Right ventricle myocardium superior (tissue), 1 donor: ENCODE results near the gene CACNA1S. TPM values are rescaled to one million over a fixed set of nuclear protein-coding genes. Genes with fewer than 3 reads are reported as not detected.

Experiments
- ATAC-seq: fragments of 200-7000 bp; cut with Tn5 transposase; one replicate; pipeline ENCODE4 v1.9.1; 2020; ENCODE audit warnings: mild to moderate bottlenecking; ENCODE audit not compliant: poor library complexity
- DNase-seq: peaks from one replicate; pipeline ENCODE4 v3.0.0-alpha.2; 2020
- intact Hi-C: fragments of 100-400 bp; cut with DNase I; formaldehyde crosslinking; loops from one replicate; pipeline ENCODE4 v1.11.2; 2022
- total RNA-seq: library from RNA; stranded (reverse); fragmentation: NEBNext Ultra II Directional; extraction: Animal tissue kit (Norgen Biotek cat#: 25700); gene quantifications from one replicate; pipeline ENCODE4 v1.2.1, GENCODE V29; 2021
- donor health status: DM: no; HTN: yes; CAD: no; lungs with severe emphysema.

Gene CACNA1S
- total RNA-seq, 1 donor from 2014 or later, result not detected

DNA sequence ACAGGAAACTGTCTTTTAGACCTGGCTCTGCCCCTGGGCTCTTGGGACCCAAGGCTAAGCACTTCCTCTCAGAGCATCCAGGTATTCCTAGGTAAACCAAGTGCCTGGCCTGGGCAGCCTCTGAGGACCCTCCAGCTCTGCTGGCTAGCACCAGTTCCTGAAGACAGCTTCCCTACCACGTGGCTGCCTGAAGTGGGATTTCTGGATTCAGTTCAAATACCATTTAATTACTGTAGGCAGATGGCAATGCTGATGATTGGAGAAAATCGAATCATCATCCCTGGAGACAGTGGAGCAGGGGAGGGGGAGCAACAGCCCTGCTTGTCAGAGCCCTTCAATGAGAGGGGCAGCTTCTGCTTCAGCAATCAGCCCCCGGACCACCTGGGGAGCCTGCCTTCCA lies 100.6 kb downstream of the CACNA1S start:
- no peak for DNase-seq
- intact Hi-C loops, result no loop called here

DNA sequence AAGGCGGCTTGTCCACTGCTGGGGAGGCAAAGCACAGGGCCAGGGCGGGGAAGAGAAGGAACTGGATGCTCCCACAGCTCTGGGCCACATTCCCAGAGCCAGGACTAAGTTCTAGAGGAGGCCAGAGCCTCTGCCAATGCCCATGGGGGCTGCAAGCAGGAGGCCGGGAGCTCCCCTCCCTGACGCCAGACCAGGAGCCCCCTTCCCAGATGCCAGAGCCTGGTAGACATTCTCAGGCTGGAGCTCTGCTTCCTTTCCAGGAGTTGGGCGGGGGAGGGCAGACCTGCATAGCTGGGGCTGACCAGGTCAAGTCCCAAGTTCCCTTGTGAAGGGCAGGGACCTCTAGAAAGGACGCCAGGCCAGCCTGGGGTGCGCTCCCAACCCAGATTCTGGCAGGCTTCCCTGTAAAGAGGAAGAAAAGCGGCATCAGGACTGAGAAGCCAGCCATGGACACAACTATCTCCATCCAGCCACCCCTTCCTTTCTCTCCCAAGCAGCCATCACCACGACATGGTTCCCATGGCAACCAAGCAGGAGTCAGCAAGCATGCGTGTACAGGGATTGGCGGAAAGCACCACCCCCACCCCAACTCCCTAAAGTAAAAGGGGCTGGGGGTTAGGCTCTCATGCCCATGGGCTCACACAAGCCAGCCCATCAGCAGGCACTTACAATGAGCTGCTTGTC lies 102.1 kb downstream of the CACNA1S start:
- DNase-seq (no peak), ATAC-seq (no peak)
- intact Hi-C loops, result no loop called here

More for the DNA sequence above, 100.6 kb downstream of the CACNA1S start:
- ATAC-seq, result no peak

DNA sequence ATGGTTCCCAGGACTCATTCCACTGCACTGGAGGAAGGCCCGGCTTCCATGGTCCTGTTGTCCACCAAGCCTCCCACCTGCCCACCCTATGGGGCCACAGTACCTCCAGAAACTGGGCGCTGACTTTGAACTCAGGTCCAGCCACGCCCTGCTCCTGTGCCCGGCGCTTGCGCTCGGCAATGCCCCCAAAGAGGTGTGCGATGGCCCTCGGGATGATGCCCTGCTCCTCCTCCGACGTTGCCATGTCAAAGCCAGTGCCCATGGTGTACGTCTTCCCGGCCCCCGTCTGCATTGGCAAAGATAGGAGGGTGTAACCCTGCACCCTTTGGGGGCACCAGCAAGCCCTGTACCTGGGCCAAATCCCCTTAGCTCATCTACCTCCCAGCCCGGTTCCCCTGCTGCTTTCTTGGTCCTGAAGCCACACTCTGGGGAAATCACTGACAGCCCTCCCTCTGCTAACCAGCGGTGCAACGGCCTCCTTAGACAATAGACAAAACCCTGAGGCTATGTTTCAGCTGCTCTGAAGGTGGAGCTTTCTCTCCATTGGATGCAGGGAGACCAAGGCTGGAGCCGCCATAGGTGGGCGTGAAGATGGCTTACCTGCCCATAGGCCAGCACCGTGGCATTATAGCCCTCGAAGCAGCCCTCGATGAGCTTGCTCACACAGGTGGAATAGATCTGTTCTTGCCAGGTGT lies 103.4 kb downstream of the CACNA1S start:
- intact Hi-C loops, result no loop called here
- ATAC-seq, result no peak
- no peak for DNase-seq

DNA sequence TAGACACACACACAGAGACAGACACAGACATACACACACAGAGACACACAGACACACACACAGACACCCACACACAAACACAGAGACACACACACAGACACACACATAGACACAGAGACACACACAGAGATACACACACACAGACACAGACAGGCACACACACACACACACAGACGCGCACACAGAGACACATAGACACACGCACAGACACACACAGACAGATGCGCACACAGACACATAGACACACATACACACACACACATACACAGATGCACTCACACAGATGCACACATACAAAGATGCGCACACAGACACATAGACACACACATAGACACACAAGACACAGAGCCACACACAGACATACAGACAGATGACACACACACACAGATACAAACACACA lies 104.7 kb downstream of the CACNA1S start:
- ATAC-seq (no peak), DNase-seq (no peak)
- intact Hi-C loops, result no loop called here

DNA sequence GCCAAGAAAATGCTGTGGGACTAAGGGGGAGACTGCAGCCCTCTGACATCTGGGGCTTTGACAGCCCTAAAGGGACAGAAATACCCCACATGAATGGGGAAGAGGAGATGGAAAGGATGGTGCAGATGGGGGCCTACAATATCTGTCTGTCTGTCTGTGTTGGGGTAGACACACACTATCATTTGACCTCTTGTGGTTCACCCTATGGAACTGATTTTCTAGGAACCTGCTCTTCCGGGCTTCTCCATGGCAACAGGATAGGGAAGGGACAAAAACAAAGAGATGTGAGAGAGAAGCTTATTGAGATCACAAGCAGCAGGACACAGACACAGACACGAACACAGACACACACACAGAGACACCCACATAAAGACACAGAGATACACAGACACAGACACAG lies 105.8 kb downstream of the CACNA1S start:
- no peak for ATAC-seq
- DNase-seq, result no peak
- intact Hi-C loops, result no loop called here

DNA sequence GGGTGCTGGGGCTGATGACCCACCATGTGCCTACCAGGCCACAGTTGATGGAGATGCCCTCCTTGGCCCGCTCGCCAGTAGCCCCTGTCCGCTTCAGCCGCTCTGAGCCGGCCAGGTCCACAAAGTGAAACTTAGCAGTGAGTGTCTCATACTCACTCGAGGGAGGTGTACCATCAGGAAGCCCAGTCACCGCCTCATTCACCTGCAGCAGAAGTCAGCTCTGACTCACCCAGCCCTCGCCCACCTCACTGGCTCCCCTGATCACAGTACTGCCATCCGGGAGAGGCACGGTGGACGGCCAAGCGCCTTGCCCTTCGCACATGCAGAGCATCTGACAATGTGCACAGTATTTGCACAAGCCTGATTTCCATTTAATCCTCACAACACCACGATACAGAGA lies 107.5 kb downstream of the CACNA1S start:
- DNase-seq (no peak), ATAC-seq (no peak)
- intact Hi-C loops, result no loop called here

DNA sequence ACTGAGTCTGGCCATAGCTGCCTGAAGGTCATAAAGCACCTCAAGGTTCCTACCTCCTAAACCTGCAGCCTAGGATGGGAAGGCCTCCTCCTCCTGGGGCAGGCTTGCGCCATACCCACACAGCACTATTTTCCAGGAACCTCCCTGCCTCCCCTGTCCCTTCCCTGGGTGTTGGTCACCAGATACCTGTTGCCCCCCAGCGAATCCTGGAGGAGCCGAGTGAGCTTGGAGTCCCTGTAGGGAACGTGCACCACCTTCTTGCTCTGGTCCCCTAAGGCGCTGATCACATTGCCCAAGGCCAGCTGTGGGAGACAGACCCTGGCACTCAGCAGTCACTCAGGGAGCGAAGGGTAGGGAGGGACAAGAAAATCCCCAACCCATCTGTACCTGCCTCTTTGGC lies 108.1 kb downstream of the CACNA1S start:
- intact Hi-C loops, result no loop called here

DNA sequence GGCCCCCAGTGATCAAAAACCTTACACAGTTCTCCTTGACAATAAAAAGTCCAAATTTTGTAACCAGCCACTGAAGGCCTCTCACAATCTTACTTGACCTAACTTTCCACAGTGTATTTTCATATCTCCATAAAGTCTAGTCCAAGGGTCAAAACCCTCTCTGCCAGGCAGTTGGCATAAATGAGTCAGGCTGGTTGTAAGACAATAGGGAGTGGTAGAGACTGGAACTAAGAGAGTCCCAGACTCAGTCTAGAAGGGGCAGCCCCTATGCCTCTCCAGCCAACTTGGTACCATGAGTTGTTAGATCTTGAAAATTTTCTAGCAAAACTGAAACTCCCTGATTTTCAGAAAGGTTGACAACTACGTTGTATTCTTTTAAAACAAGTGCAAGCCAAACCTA lies 109.7 kb downstream of the CACNA1S start:
- intact Hi-C loops, result no loop called here
- DNase-seq (no peak), ATAC-seq (no peak)

More for the DNA sequence above, 108.1 kb downstream of the CACNA1S start:
- DNase-seq (no peak), ATAC-seq (no peak)

DNA sequence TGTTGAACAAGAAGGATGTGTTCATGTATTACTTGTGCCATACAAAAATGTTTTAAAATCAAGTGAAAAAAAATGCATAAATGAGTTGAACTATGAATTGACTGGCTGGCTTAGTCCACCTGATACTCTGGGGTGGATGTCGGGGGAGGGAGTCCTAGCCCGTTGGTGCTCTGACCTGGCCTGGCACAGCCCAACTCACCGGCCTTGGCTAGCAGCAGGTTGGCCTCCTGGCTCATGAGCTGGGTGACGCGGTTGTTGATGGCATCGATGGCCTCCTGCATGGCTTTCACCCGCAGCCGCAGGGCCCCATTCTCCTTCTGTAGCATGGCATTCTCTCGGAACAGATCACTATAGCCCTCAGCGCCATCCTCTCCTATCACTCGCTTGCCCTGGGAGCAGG lies 110.3 kb downstream of the CACNA1S start:
- DNase-seq (no peak), ATAC-seq (no peak)
- intact Hi-C loops, result no loop called here

DNA sequence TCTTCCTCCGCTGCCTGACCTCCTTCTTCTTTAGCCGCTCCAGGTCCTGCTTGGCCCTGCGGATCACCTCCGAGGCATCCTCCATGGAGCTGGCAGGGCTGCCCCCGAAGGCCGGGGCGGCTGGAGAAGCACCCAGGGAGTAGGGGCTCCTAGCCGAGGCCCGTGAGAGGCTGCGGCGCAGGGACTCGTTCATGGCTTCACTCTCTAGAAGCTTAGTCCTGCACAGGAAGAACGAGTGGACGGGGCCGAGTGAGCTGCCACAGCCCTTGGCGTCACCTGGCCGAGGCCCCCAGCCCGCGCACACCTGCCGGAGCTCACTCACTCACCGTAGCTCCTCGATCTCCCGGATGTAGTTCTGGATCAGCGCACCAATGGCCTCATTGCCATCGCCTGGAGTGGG lies 111.8 kb downstream of the CACNA1S start:
- intact Hi-C loops, result no loop called here
- DNase-seq (no peak), ATAC-seq (no peak)

DNA sequence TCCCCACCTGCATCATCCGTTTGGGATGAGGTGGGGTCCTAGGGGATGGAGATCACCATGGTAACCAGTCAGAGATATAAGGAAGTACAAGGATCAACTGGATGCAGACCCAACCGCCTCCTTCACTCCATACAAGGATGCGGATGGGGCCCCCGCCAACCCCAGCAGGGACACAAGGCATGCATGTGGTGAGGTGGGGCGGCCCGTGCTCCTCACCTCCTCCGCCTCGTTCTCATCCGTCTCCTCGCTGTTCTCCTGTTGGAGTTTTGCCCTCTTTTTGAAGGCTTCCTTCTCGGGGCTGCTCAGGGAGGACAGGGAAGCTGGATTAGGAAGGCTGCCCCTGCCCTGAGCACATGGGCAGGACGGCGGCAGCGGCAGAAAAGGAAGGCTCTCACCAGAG lies 112.6 kb downstream of the CACNA1S start:
- DNase-seq (no peak), ATAC-seq (no peak)
- intact Hi-C loops, result no loop called here

DNA sequence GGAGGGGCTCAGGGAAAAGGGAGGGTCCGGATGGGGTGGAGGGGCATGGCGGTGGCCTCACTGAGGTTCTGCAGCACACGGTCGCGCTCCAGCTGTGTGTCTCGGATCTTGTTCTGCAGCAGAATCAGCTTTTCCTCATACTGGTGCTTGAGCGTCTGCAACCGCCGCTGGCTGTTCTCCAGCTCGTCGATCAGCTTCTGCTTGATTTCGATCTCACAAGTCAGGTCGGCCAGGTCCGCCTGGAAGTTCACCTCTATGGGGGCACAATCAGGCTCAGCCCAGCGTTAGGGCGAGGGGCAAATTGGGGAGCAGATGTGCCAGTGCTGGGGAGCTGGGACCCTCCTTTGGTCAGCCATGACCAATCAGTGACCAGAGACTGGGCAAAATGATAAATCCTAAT lies 113.9 kb downstream of the CACNA1S start:
- ATAC-seq, result no peak
- no peak for DNase-seq
- intact Hi-C loops, result no loop called here

DNA sequence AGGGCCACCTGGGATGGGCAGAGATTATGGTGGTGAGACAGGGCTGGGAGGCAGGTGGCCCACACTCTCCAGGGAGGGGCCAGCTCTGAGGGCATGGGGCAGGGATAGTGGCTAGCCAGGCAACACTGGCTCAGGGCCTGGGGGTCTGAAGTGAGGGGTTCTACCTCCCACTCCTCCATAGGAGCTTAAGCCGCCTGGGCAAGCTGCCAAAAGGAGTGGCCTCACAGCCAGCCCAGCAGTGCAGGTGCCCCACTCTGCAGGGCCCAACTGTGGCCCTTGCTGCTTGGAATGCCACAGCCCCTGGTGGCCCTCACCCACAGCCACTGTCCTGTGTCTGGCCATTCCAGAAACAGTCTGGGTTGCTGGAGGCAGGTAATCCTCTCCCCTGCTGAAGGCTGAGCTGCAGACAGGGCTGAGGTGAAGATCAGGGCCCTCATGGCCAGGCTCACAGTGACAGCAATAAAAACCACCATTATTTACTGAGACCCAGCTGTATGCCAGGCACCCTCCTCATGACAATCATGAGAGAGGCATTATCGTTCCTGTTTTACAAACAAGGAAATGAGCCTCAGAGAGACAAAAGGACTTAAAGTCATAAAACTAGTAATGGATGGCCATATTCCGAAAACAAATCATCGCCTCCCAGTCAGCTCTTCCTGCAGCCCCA lies 119.7 kb downstream of the CACNA1S start:
- intact Hi-C loops, result no loop called here
- ATAC-seq (no peak), DNase-seq (no peak)

DNA sequence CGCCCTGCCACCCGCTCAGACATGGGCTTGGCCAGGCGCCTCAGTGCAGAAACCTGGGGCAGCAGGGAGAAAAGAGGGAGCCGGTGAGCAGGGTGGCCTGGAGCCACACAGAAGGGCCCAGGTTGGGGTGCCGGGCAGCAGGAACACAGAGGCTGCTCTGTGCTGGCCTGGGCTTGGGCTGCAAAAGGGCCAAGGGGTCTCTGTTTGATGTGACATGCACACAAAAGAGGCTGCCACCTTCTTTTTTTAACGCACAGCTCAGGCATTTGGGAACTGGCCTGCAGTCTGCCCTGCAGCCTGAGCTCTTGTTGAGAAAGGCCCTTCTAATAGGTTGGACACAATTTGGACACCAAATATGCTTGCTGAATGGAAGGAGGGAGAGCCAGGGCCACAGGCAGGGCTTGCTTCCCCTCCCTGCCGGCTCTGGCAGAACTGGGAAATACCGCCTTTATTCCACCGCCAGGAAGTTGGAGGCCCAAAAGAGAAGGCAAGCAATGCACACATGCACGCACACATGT lies 121.1 kb downstream of the CACNA1S start:
- ATAC-seq (no peak), DNase-seq (no peak)
- intact Hi-C loops, result no loop called here

DNA sequence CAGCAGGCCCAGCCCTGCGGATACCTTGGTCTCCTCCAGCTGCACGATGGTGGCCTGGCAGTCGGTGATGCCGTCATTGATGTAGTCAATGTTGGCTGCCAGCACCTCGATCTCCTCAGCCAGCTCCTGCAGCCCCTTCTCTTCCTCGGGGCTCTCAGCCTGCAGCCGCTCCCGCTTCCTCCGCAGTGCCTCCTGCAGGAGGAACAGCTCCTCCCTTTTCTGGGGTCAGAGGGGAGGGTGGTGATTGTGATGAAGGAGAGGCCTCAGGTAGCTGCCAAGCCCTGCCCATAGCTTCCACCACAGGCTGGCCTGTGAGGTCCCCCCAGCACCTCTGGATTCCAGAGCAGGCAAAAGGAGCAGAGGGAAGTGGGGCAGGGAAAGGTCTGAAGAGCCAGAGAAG lies 122.1 kb downstream of the CACNA1S start:
- ATAC-seq (no peak), DNase-seq (no peak)
- intact Hi-C loops, result no loop called here

Other genes starting within 250 kb of the CACNA1S start
- not detected for gene GPR25, start 239.4 kb downstream of the CACNA1S start, total RNA-seq
- not detected for gene INAVA, start 217.5 kb downstream of the CACNA1S start, total RNA-seq
- gene KIF21B, start 88.7 kb downstream of the CACNA1S start, total RNA-seq, result 0.24 TPM
- gene ASCL5, start 14.8 kb upstream of the CACNA1S start, total RNA-seq, result not detected
- 20.7 TPM for gene TMEM9, start 42.0 kb upstream of the CACNA1S start, total RNA-seq
- not detected for gene IGFN1, start 78.4 kb upstream of the CACNA1S start, total RNA-seq
- 0.08 TPM for gene PKP1, start 171.1 kb upstream of the CACNA1S start, total RNA-seq